ENCODE data around the gene JAM3. TPM values are rescaled to one million over a fixed set of nuclear protein-coding genes. Genes with fewer than 3 reads are reported as not detected.

Gene JAM3
- total and polyA plus RNA-seq, 10 of the 15 experiments (the other 5 are each of a cell fraction or from before 2014, with no cell fraction given), result 0.04 to 1.1 (median 0.32) TPM; not detected in 1

DNA sequence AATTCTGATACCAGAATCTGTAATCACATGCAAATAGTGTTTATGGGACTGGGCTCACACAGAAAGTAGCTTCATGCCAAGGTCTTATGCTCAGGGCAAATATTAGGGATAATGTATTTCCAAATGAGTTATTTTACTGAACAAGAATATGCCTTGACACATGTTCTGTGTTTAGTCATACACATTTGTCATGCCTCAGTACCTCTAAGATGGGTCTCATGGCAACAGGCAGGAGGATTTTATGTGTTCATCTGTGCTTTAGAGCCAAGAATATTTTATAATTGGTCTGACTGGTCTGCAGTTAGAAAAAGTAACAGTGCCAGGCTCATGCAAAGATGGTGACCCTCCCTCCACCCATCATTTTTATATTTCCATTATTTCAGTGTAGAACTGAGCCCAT lies 49.1 kb downstream of the JAM3 start (continued):
- no peak for TF ChIP-seq E2F8 (IDR thresholded peaks at IDR 0.05; ENCODE audit: low read depth, partially characterized antibody)
- TF ChIP-seq HDGF (IDR thresholded peaks at IDR 0.05), result no peak
- no peak for TF ChIP-seq HCFC1 (IDR thresholded peaks at IDR 0.05; ENCODE audit: low read length)

GRCh38 chr11:134119094-134119493 lies 50.2 kb downstream of the JAM3 start:
- RAD21 ChIA-PET (ENCODE audit: unreplicated experiment), result no interaction called here
- no peak overlapping the region for H3K27ac ChIP-seq (ENCODE audit: control insufficient read depth, insufficient read depth)
- DNase-seq (ENCODE audit: low read depth, low spot score) (no peak), FAIRE-seq (no peak), ATAC-seq (no peak)
- H3K9ac ChIP-seq (ENCODE audit: control insufficient read depth, insufficient read depth, low read length), result no peak overlapping the region
- no peak overlapping the region for H2AFZ ChIP-seq (ENCODE audit: control insufficient read depth, low read depth, low read length)
- H3K4me3 ChIP-seq, result no peak overlapping the region
- no peaks in the 10 kb centered on the region for H3K79me2 ChIP-seq (ENCODE audit: control insufficient read depth, insufficient read depth, low read length)
- CTCF ChIA-PET, result interaction anchor here (1.1 kb wide), 1 partner anchor 21 kb away, joined by 4 read pairs; no protein-coding TSS in a partner anchor
- no TSS peak for BruUV-seq (replicated peaks)
- no peaks in the 10 kb centered on the region; a peak in 1 of 4 replicates for H3K27me3 ChIP-seq (replicated peaks in 1 of 2; ENCODE audit: control insufficient read depth in 2 of 2, insufficient read depth in 2 of 2, low read length in 1 of 2)
- H3K9me3 ChIP-seq (replicated peaks; ENCODE audit: control insufficient read depth, insufficient read depth, low read length), result no peaks in the 10 kb centered on the region
- POLR2A ChIA-PET, result no interaction called here
- no peak overlapping the region for H3K4me2 ChIP-seq (ENCODE audit: control insufficient read depth, insufficient read depth)
- intact Hi-C loops (cut with micrococcal nuclease; ENCODE audit: unreplicated experiment), result no loop called here
- H3K4me1 ChIP-seq (ENCODE audit: control insufficient read depth, insufficient read depth, low read length), result no peaks in the 10 kb centered on the region
- SMC1A ChIA-PET (ENCODE audit: uncharacterized antibody, unreplicated experiment), result no interaction called here
- in situ Hi-C loops (cut with MboI), result no loop called here
- no peaks in the 10 kb centered on the region for H3K36me3 ChIP-seq (ENCODE audit: control insufficient read depth in 2 of 2, insufficient read depth in 2 of 2, low read length in 1 of 2)
- 4% methylated on average over 3 of the region's 3 CpGs for WGBS (ENCODE audit: insufficient coverage, insufficient replicate concordance, low lambda C conversion rate, missing lambda C conversion rate)
- no peaks in the 10 kb centered on the region for H4K20me1 ChIP-seq (ENCODE audit: control insufficient read depth, insufficient read depth)
- TF ChIP-seq CHD1 (IDR thresholded peaks at IDR 0.05; ENCODE audit: low read depth, low read length) (no peak), NFYA (IDR thresholded peaks at IDR 0.05; ENCODE audit: borderline replicate concordance, low read depth, low read length) (no peak), NBN (IDR thresholded peaks at IDR 0.05) (no peak), CREB1 (IDR thresholded peaks at IDR 0.05; ENCODE audit: low read depth) (no peak), MYB (IDR thresholded peaks at IDR 0.05; ENCODE audit: borderline replicate concordance, low read depth, low read length) (no peak), GABPA (IDR thresholded peaks at IDR 0.05; ENCODE audit: low read depth) (no peak), HDAC2 (IDR thresholded peaks at IDR 0.05) (no peak), ZNF687 (IDR thresholded peaks at IDR 0.05) (no peak), TCF3 (IDR thresholded peaks at IDR 0.05; ENCODE audit: borderline replicate concordance, insufficient read depth, low read depth, low read length) (no peak), RCOR1 (conservative IDR thresholded peaks at IDR 0.05; ENCODE audit: low read depth, low read length) (no peak)
- TF ChIP-seq, protein P1, sequence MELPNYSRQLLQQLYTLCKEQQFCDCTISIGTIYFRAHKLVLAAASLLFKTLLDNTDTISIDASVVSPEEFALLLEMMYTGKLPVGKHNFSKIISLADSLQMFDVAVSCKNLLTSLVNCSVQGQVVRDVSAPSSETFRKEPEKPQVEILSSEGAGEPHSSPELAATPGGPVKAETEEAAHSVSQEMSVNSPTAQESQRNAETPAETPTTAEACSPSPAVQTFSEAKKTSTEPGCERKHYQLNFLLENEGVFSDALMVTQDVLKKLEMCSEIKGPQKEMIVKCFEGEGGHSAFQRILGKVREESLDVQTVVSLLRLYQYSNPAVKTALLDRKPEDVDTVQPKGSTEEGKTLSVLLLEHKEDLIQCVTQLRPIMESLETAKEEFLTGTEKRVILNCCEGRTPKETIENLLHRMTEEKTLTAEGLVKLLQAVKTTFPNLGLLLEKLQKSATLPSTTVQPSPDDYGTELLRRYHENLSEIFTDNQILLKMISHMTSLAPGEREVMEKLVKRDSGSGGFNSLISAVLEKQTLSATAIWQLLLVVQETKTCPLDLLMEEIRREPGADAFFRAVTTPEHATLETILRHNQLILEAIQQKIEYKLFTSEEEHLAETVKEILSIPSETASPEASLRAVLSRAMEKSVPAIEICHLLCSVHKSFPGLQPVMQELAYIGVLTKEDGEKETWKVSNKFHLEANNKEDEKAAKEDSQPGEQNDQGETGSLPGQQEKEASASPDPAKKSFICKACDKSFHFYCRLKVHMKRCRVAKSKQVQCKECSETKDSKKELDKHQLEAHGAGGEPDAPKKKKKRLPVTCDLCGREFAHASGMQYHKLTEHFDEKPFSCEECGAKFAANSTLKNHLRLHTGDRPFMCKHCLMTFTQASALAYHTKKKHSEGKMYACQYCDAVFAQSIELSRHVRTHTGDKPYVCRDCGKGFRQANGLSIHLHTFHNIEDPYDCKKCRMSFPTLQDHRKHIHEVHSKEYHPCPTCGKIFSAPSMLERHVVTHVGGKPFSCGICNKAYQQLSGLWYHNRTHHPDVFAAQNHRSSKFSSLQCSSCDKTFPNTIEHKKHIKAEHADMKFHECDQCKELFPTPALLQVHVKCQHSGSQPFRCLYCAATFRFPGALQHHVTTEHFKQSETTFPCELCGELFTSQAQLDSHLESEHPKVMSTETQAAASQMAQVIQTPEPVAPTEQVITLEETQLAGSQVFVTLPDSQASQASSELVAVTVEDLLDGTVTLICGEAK (IDR thresholded peaks at IDR 0.05; ENCODE audit: borderline replicate concordance), result no peak

Data from GM12878 (cell line).